Astrocyte (in vitro differentiated cells and primary cell): ENCODE data around the gene CCDC194. TPM values are rescaled to one million over a fixed set of nuclear protein-coding genes. Genes with fewer than 3 reads are reported as not detected.

Experiments
- DNase-seq: peaks from one replicate; pipeline ENCODE4 v3.0.0-alpha.2; 2010; ENCODE audit warnings: low read depth
- FAIRE-seq: peaks from 2 replicates; lab custom pipeline; 2011; peaks lifted over from hg19 to GRCh38; lab: Jason Lieb, UNC
- H2AFZ ChIP-seq: 2 replicates; pipeline ENCODE4 v1.6.0; 2012; ENCODE audit warnings: low read depth, low read length, inconsistent platforms
- H3K27ac ChIP-seq: 2 replicates; pipeline ENCODE4 v1.5.1; 2011; ENCODE audit warnings: low read depth, low read length, inconsistent platforms
- H3K27me3 ChIP-seq: 2 replicates; pipeline ENCODE4 v1.6.0; 2011; ENCODE audit warnings: low read length, inconsistent platforms; ENCODE audit not compliant: insufficient read depth
- H3K36me3 ChIP-seq: 2 replicates; pipeline ENCODE4 v1.5.1; 2011; ENCODE audit warnings: low read length, inconsistent platforms; ENCODE audit not compliant: insufficient read depth
- H3K4me1 ChIP-seq: 2 replicates; pipeline ENCODE4 v1.5.1; 2011; ENCODE audit warnings: low read length, inconsistent platforms; ENCODE audit not compliant: insufficient read depth
- H3K4me2 ChIP-seq: 2 replicates; pipeline ENCODE4 v1.6.0; 2012; ENCODE audit warnings: low read length, inconsistent platforms
- H3K4me3 ChIP-seq: 2 replicates; pipeline ENCODE4 v1.5.1; 2011; ENCODE audit warnings: low read depth, mild to moderate bottlenecking, low read length, inconsistent platforms; ENCODE audit not compliant: insufficient read depth
- H3K79me2 ChIP-seq: 2 replicates; pipeline ENCODE4 v1.6.0; 2012; ENCODE audit warnings: mild to moderate bottlenecking, low read length, inconsistent platforms; ENCODE audit not compliant: insufficient read depth
- H3K9ac ChIP-seq: 2 replicates; pipeline ENCODE4 v1.6.0; 2012; ENCODE audit warnings: mild to moderate bottlenecking, low read length, inconsistent platforms
- H3K9me3 ChIP-seq: 2 replicates; pipeline ENCODE4 v1.5.1; 2012; ENCODE audit warnings: low read depth, mild to moderate bottlenecking, low read length, inconsistent platforms; ENCODE audit not compliant: insufficient read depth
- H4K20me1 ChIP-seq: 2 replicates; pipeline ENCODE4 v1.6.0; 2012; ENCODE audit warnings: low read length, inconsistent platforms; ENCODE audit not compliant: insufficient read depth
- H3K27ac Mint-ChIP-seq: one replicate; pipeline ENCODE4 v1.8.0; 2021; ENCODE audit warnings: mild to moderate bottlenecking, mixed read lengths; ENCODE audit not compliant: unreplicated experiment
- H3K27me3 Mint-ChIP-seq: one replicate; pipeline ENCODE4 v1.8.0; 2021; ENCODE audit warnings: low read depth, mixed read lengths; ENCODE audit not compliant: unreplicated experiment
- H3K36me3 Mint-ChIP-seq: one replicate; pipeline ENCODE4 v1.8.0; 2021; ENCODE audit warnings: low read depth, mixed read lengths; ENCODE audit not compliant: unreplicated experiment
- H3K4me1 Mint-ChIP-seq: one replicate; pipeline ENCODE4 v1.8.0; 2021; ENCODE audit warnings: low read depth, mixed read lengths; ENCODE audit not compliant: unreplicated experiment
- H3K4me3 Mint-ChIP-seq: one replicate; pipeline ENCODE4 v1.8.0; 2021; ENCODE audit warnings: mild to moderate bottlenecking, moderate library complexity, mixed read lengths; ENCODE audit not compliant: unreplicated experiment
- H3K9me3 Mint-ChIP-seq: one replicate; pipeline ENCODE4 v1.8.0; 2021; ENCODE audit warnings: mild to moderate bottlenecking, mixed read lengths; ENCODE audit not compliant: unreplicated experiment
- EZH2 ChIP-seq: IDR thresholded peaks from 2 replicates; pipeline ENCODE4 v1.6.1; 2012; ENCODE audit warnings: mild to moderate bottlenecking, low read length, inconsistent platforms; ENCODE audit not compliant: insufficient read depth
- total RNA-seq: library from RNA; stranded (reverse); gene quantifications from 2 replicates; pipeline ENCODE4 v1.2.1, GENCODE V29; 2021
- TF ChIP-seq, protein P1 (sequence below): IDR thresholded peaks from 2 replicates; pipeline ENCODE4 v1.5.1; 2011; ENCODE audit warnings: low read depth, mild to moderate bottlenecking, inconsistent platforms, low read length, moderate library complexity; ENCODE audit not compliant: insufficient read depth

The CCDC194 gene
- total RNA-seq, 1 donor from 2014 or later = 14.1 TPM

DNA sequence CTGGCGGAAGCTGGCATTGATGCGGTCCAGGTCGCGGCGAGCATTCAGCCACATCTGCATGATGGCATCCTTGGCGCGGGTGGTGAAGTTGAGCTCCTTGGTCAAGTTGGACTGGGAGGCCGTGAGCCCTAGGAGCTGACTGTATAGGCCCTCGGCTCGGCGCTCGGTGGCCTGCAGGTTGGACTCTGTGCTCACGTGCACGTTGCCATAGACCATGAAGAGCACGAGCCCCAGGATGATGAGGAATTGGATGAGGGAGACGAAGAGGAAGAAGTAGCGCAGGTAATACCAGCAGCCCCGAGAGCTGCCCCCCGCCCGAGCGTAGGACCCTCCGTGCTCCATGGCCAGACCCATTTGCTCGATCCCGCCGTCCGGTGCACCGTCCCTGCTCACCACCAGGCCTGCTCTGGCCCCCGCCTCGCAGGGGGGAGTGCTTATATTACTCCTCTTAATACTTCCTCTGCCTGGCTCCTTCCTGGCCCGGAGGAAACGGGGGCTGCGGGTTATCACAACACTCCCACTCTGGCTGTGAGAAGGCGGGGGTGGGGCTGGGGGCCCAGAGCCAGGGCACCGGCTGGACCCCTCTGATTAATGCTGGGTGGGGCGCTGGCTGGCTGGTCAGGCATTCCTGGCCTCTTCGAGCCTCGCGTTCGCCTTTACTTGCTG lies 16.9 kb downstream of the CCDC194 start, which contains the start of gene PLVAP:
Gene PLVAP, minus strand, starts transcription at position 408 of the 666 bp plus-strand sequence. Its CDS starts 54 bp downstream, at position 354.
- Histone ChIP-seq H3K9me3 (no peaks in the 10 kb centered on the region), H3K79me2 (no peaks in the 10 kb centered on the region), H3K36me3 (no peaks in the 10 kb centered on the region), H3K27ac (no peak within 1 kb of the TSS), H3K27me3 (no peaks in the 10 kb centered on the region), H3K4me2 (no peak within 1 kb of the TSS), H3K4me1 (peaks cover 5% of the 10 kb centered on the region), H3K4me3 (no peak within 1 kb of the TSS), H2AFZ (no peak within 1 kb of the TSS), H4K20me1 (no peaks in the 10 kb centered on the region), H3K9ac (no peak within 1 kb of the TSS)
- FAIRE-seq = no peak
- H3K27me3 Mint-ChIP-seq = peaks cover 2% of the 10 kb centered on the region
- H3K27ac Mint-ChIP-seq = no peak within 1 kb of the TSS
- no peaks in the 10 kb centered on the region for H3K36me3 Mint-ChIP-seq
- H3K4me3 Mint-ChIP-seq = no peak within 1 kb of the TSS
- TF ChIP-seq, protein P1, sequence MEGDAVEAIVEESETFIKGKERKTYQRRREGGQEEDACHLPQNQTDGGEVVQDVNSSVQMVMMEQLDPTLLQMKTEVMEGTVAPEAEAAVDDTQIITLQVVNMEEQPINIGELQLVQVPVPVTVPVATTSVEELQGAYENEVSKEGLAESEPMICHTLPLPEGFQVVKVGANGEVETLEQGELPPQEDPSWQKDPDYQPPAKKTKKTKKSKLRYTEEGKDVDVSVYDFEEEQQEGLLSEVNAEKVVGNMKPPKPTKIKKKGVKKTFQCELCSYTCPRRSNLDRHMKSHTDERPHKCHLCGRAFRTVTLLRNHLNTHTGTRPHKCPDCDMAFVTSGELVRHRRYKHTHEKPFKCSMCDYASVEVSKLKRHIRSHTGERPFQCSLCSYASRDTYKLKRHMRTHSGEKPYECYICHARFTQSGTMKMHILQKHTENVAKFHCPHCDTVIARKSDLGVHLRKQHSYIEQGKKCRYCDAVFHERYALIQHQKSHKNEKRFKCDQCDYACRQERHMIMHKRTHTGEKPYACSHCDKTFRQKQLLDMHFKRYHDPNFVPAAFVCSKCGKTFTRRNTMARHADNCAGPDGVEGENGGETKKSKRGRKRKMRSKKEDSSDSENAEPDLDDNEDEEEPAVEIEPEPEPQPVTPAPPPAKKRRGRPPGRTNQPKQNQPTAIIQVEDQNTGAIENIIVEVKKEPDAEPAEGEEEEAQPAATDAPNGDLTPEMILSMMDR = no peak
- TF ChIP-seq EZH2 = no peak
- no peaks in the 10 kb centered on the region for H3K4me1 Mint-ChIP-seq
- no peaks in the 10 kb centered on the region for H3K9me3 Mint-ChIP-seq
- no peak for DNase-seq

DNA sequence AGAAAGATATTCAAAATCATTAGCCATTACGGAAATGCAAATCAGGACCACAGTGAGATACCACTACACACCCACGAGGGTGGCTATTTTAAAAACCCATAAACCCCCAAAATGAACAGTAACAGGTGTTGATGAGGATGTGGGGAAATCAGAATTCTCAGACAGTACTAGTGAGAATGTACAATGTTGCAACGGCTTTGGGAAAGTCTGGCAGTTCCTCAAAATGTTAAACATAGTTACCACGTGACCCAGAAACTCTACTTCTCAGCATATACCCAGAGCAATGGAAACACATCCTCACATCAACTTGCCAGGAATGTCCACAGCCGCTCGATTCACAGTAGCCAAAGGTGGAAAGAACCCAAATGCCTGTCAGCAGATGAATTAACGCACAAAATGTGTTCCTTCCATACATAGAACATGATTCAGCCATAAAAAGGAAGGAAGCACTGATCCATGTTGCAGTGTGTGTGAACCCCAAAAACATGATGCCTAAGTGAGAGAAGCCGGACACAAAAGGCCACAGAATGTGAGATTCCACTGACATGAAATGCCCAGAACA lies 23.9 kb downstream of the CCDC194 start:
- Mint-ChIP-seq H3K9me3 (no peaks in the 10 kb centered on the region), H3K27ac (no peak overlapping the region), H3K36me3 (peaks cover 2% of the 10 kb centered on the region), H3K27me3 (peaks cover 17% of the 10 kb centered on the region), H3K4me1 (no peaks in the 10 kb centered on the region), H3K4me3 (no peak overlapping the region)
- no peaks in the 10 kb centered on the region for H3K9me3 ChIP-seq
- peak; percentile 6 for DNase-seq
- no peaks in the 10 kb centered on the region for H4K20me1 ChIP-seq
- no peak overlapping the region for H3K4me2 ChIP-seq
- TF ChIP-seq, protein P1 = no peak
- TF ChIP-seq EZH2 = no peak
- no peak for FAIRE-seq
- no peak overlapping the region for H3K27ac ChIP-seq
- H3K4me1 ChIP-seq = no peaks in the 10 kb centered on the region
- H3K27me3 ChIP-seq = peaks cover 2% of the 10 kb centered on the region
- no peaks in the 10 kb centered on the region for H3K36me3 ChIP-seq
- H3K4me3 ChIP-seq = no peak overlapping the region
- H3K9ac ChIP-seq = no peak overlapping the region
- no peak overlapping the region for H2AFZ ChIP-seq
- no peaks in the 10 kb centered on the region for H3K79me2 ChIP-seq

DNA sequence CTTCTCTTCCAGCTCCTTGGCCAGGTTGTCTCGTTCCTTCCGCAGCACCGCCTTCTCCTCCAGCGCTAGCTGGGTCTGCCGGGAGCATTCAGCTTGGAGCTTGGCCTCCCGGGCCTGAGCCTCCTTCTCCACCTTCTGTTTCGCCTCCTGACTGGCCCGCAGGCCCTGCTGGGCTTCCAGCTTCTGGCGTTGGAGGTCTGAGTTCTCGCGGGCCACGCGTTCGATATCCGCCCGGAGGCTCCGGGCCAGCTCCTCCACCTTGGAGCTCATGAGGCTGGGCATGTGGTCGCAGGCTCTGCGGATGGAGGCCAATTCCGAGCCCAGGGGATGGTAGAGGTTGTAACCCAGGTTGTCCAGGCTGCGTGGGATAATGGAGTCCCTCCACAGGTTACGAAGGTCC lies 28.6 kb downstream of the CCDC194 start:
- no peaks in the 10 kb centered on the region for H4K20me1 ChIP-seq
- peaks cover 33% of the 10 kb centered on the region for H3K27me3 Mint-ChIP-seq

More for the DNA sequence above, 28.6 kb downstream of the CCDC194 start:
- Mint-ChIP-seq H3K9me3 (peaks cover 2% of the 10 kb centered on the region), H3K36me3 (peaks cover 10% of the 10 kb centered on the region), H3K4me1 (no peaks in the 10 kb centered on the region), H3K27ac (no peak overlapping the region), H3K4me3 (no peak overlapping the region)
- H3K9ac ChIP-seq = no peak overlapping the region
- H3K4me1 ChIP-seq = no peaks in the 10 kb centered on the region
- TF ChIP-seq EZH2 = no peak
- TF ChIP-seq, protein P1 = no peak
- H2AFZ ChIP-seq = no peak overlapping the region
- H3K9me3 ChIP-seq = no peaks in the 10 kb centered on the region
- H3K4me3 ChIP-seq = no peak overlapping the region
- no peaks in the 10 kb centered on the region for H3K36me3 ChIP-seq
- no peak overlapping the region for H3K27ac ChIP-seq
- FAIRE-seq (no peak), DNase-seq (no peak)
- H3K79me2 ChIP-seq = no peaks in the 10 kb centered on the region
- H3K4me2 ChIP-seq = no peak overlapping the region
- H3K27me3 ChIP-seq = peaks cover 2% of the 10 kb centered on the region
